Testis (tissue), 2 donors: ENCODE measurements around the gene ARHGEF2.

ENCODE experiments used
- CTCF ChIP-seq, 3 experiments: fragments of 450-650 bp in 2 of 3; fragments of 200-600 bp in 1 of 3; sonication (generic) in 1 of 3; IDR thresholded peaks; one replicate each; pipeline ENCODE4 v1.5.1; 2016 to 2019; ENCODE audit warnings: antibody characterized with exemption in 3 of 3, mild to moderate bottlenecking in 2 of 3, moderate library complexity in 1 of 3
- POLR2A ChIP-seq: fragments of 450-650 bp; IDR thresholded peaks from one replicate; pipeline ENCODE4 v1.6.1; 2017; ENCODE audit warnings: antibody characterized with exemption, mild to moderate bottlenecking, moderate library complexity

- no peak for TF ChIP-seq CTCF (IDR thresholded peaks at IDR 0.05)
- no peak for TF ChIP-seq POLR2A
These were observed 78.7 kb downstream of the ARHGEF2 start for GRCh38 chr1:155899683-155900082.
